ENCODE measurements around the gene WDR72. TPM values are rescaled to one million over a fixed set of nuclear protein-coding genes. Genes with fewer than 3 reads are reported as not detected.

Gene WDR72
- total RNA-seq, 1 donor from 2014 or later, result 1.1 TPM

GRCh38 chr15:53757906-53758305, 1.6 kb downstream of the WDR72 start:
- TF ChIP-seq CTCF (IDR thresholded peaks at IDR 0.05; ENCODE audit: partially characterized antibody, unreplicated experiment), result no peak
- DNase-seq, result no peak

GRCh38 chr15:53753813-53754212, 5.7 kb downstream of the WDR72 start:
- DNase-seq, result no peak
- Mint-ChIP-seq H3K4me3 (ENCODE audit: unreplicated experiment) (no peak overlapping the region), H3K4me1 (ENCODE audit: low read depth, unreplicated experiment) (no peaks in the 10 kb centered on the region), H3K27ac (ENCODE audit: unreplicated experiment) (no peak overlapping the region), H3K27me3 (ENCODE audit: unreplicated experiment) (peaks cover 2% of the 10 kb centered on the region), H3K36me3 (ENCODE audit: unreplicated experiment) (peaks cover 5% of the 10 kb centered on the region), H3K9me3 (ENCODE audit: unreplicated experiment) (no peaks in the 10 kb centered on the region)
- no peak for TF ChIP-seq CTCF (IDR thresholded peaks at IDR 0.05; ENCODE audit: partially characterized antibody, unreplicated experiment)

More at GRCh38 chr15:53757906-53758305, 1.6 kb downstream of the WDR72 start:
- peaks cover 6% of the 10 kb centered on the region for H3K27me3 Mint-ChIP-seq (ENCODE audit: unreplicated experiment)
- H3K4me3 Mint-ChIP-seq (ENCODE audit: unreplicated experiment), result no peak overlapping the region
- H3K9me3 Mint-ChIP-seq (ENCODE audit: unreplicated experiment), result peaks cover 2% of the 10 kb centered on the region
- H3K36me3 Mint-ChIP-seq (ENCODE audit: unreplicated experiment), result no peaks in the 10 kb centered on the region
- no peak overlapping the region for H3K27ac Mint-ChIP-seq (ENCODE audit: unreplicated experiment)
- no peaks in the 10 kb centered on the region for H3K4me1 Mint-ChIP-seq (ENCODE audit: low read depth, unreplicated experiment)

- Mint-ChIP-seq H3K9me3 (ENCODE audit: unreplicated experiment) (no peaks in the 10 kb centered on the region), H3K27ac (ENCODE audit: unreplicated experiment) (no peak overlapping the region), H3K27me3 (ENCODE audit: unreplicated experiment) (peaks cover 2% of the 10 kb centered on the region), H3K4me3 (ENCODE audit: unreplicated experiment) (no peak overlapping the region), H3K36me3 (ENCODE audit: unreplicated experiment) (peaks cover 5% of the 10 kb centered on the region), H3K4me1 (ENCODE audit: low read depth, unreplicated experiment) (no peaks in the 10 kb centered on the region)
- no peak for TF ChIP-seq CTCF (IDR thresholded peaks at IDR 0.05; ENCODE audit: partially characterized antibody, unreplicated experiment)
- DNase-seq, result no peak
Measured at GRCh38 chr15:53752406-53752805, 7.1 kb downstream of the WDR72 start.

GRCh38 chr15:53747501-53748068, 11.9 kb downstream of the WDR72 start:
- DNase-seq, result no peak
- TF ChIP-seq CTCF (IDR thresholded peaks at IDR 0.05; ENCODE audit: partially characterized antibody, unreplicated experiment), result no peak
- Mint-ChIP-seq H3K4me3 (ENCODE audit: unreplicated experiment) (no peak overlapping the region), H3K9me3 (ENCODE audit: unreplicated experiment) (no peaks in the 10 kb centered on the region), H3K4me1 (ENCODE audit: low read depth, unreplicated experiment) (no peaks in the 10 kb centered on the region), H3K27me3 (ENCODE audit: unreplicated experiment) (no peaks in the 10 kb centered on the region), H3K36me3 (ENCODE audit: unreplicated experiment) (peaks cover 5% of the 10 kb centered on the region), H3K27ac (ENCODE audit: unreplicated experiment) (no peak overlapping the region)

GRCh38 chr15:53746101-53746500, 13.4 kb downstream of the WDR72 start:
- DNase-seq, result no peak
- H3K9me3 Mint-ChIP-seq (ENCODE audit: unreplicated experiment), result no peaks in the 10 kb centered on the region
- no peaks in the 10 kb centered on the region for H3K27me3 Mint-ChIP-seq (ENCODE audit: unreplicated experiment)
- H3K4me1 Mint-ChIP-seq (ENCODE audit: low read depth, unreplicated experiment), result no peaks in the 10 kb centered on the region
- no peak for TF ChIP-seq CTCF (IDR thresholded peaks at IDR 0.05; ENCODE audit: partially characterized antibody, unreplicated experiment)
- no peak overlapping the region for H3K27ac Mint-ChIP-seq (ENCODE audit: unreplicated experiment)
- H3K4me3 Mint-ChIP-seq (ENCODE audit: unreplicated experiment), result no peak overlapping the region
- peaks cover 5% of the 10 kb centered on the region for H3K36me3 Mint-ChIP-seq (ENCODE audit: unreplicated experiment)
